CD4-positive, alpha-beta T cell treated with Interferon gamma for 1 hour (primary cell): Measurements from ENCODE around the gene PSAT1.

Experiments used
- DNase-seq: peaks from one replicate; pipeline ENCODE4 v3.0.0-alpha.2; 2020

The PSAT1 gene

GRCh38 chr9:78369639-78370219, 72.8 kb downstream of the PSAT1 start:
- DNase-seq: peak; percentile 30

GRCh38 chr9:78370991-78371390, 74.1 kb downstream of the PSAT1 start:
- DNase-seq: no peak

DNA sequence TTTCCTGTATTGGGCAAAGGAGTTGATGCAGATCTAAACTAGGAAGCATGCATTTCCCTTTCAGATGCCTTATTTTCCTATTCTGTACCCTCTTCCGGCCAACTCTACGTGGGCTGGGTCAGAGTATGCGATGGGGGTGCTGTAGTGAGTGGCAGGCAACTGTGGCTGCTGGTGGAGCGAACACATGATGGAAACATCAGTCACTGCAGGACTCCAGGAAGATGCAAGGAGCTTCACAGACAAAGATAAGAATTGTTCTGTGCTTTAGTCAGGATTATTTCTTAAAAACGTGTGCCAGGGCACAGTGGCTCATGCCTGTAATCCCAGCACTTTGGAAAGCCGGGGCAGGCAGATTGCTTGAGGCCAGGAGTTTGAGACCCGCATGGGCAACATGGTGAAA, 75.1 kb downstream of the PSAT1 start:
- DNase-seq: no peak
